ENCODE data around the gene FBXO11.

The FBXO11 gene

GRCh38 chr2:47876912-47877311 lies 29.4 kb downstream of the FBXO11 start:
- TF ChIP-seq, protein P1, sequence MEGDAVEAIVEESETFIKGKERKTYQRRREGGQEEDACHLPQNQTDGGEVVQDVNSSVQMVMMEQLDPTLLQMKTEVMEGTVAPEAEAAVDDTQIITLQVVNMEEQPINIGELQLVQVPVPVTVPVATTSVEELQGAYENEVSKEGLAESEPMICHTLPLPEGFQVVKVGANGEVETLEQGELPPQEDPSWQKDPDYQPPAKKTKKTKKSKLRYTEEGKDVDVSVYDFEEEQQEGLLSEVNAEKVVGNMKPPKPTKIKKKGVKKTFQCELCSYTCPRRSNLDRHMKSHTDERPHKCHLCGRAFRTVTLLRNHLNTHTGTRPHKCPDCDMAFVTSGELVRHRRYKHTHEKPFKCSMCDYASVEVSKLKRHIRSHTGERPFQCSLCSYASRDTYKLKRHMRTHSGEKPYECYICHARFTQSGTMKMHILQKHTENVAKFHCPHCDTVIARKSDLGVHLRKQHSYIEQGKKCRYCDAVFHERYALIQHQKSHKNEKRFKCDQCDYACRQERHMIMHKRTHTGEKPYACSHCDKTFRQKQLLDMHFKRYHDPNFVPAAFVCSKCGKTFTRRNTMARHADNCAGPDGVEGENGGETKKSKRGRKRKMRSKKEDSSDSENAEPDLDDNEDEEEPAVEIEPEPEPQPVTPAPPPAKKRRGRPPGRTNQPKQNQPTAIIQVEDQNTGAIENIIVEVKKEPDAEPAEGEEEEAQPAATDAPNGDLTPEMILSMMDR (conservative IDR thresholded peaks at IDR 0.05; ENCODE audit: low read depth, low read length), result no peak
- no peak overlapping the region for H3K4me3 ChIP-seq (ENCODE audit: low read length)
- no peak for DNase-seq (ENCODE audit: low read depth)

GRCh38 chr2:47872941-47873340 lies 33.4 kb downstream of the FBXO11 start:
- TF ChIP-seq, protein P1 (conservative IDR thresholded peaks at IDR 0.05; ENCODE audit: low read depth, low read length), result no peak
- no peak overlapping the region for H3K4me3 ChIP-seq (ENCODE audit: low read length)
- no peak for DNase-seq (ENCODE audit: low read depth)

DNA sequence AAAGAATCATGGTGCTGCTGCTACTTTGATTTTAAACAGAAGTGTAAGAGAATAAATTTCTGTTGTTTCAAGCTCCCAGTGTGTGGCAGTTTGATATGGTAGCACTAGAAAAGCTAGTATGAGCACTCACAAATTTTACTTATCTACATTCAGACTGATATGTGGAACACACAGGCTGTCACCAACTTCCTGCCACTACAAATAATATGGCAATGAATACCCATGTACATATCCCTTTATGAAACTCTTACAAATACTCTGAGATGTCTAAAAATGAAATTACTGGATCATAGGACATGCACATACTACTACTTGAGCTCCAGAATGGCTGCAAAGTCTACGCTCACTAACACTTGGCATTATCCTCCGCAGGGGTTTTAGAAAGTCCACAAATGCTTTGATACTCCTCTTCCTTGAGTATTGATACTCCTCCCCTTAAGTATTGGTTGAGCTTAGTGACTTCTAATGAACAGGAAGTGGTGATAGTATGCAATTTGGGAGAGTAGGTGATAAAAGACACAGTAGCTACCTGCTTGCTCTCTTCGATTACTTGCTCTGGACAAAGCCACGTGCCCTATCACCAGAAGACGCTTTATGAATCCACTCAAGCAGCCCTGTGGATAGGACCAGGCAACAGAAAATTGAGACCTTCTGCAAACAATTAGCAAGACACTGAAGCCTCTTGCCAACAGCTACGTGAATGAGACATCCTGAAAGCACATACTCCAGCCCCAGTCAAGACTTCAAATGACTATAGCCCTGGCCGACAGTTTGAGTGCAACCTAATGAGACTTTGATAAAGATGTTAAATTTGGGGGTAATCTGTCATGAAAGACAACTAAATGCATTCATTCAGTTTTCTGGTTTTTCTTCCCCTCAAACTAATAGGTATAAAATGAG lies 35.4 kb downstream of the FBXO11 start:
- DNase-seq (ENCODE audit: low read depth), result no peak

DNA sequence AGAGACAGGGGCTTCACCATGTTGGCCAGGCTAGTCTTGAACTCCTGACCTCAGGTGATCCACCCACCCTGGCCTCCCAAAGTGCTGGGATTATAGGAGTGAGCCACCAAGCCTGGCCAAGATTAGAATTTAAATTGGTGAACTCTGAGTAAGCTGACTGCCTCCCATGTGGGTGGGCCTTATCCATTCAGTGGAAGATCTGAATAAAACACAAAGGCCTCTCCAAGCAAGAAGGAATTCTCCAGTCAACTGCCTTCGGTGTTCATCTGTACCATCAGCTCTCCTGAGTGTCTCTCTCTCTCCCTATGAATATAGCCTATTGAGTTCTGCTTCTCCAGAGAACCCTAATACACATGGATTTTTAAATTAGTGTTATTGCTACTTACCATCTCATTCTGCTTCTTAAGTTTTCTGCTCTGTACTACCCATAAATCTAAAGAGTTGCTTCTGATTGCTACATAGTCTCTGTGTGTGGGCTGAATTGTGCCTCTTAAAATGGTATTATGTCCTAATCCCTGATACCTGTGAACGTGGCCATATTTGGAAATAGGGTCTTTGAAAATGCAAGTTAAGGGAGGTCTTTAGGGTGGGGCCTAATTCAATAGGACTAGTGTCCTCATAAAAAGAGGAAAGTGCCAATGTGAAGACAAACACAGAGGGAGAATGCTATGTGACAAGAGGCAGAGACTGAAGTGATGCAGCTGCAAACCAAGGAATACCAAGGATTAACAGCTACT lies 36.3 kb downstream of the FBXO11 start:
- no peak overlapping the region for H3K4me3 ChIP-seq (ENCODE audit: low read length)
- TF ChIP-seq, protein P1 (conservative IDR thresholded peaks at IDR 0.05; ENCODE audit: low read depth, low read length), result no peak
- no peak for DNase-seq (ENCODE audit: low read depth)

More for the DNA sequence above, 35.4 kb downstream of the FBXO11 start:
- TF ChIP-seq, protein P1 (conservative IDR thresholded peaks at IDR 0.05; ENCODE audit: low read depth, low read length), result no peak
- H3K4me3 ChIP-seq (ENCODE audit: low read length), result no peak overlapping the region

- TF ChIP-seq, protein P1 (conservative IDR thresholded peaks at IDR 0.05; ENCODE audit: low read depth, low read length), result no peak
- no peak overlapping the region for H3K4me3 ChIP-seq (ENCODE audit: low read length)
- no peak for DNase-seq (ENCODE audit: low read depth)
Measured at GRCh38 chr2:47868611-47869352, 37.5 kb downstream of the FBXO11 start.

GRCh38 chr2:47867205-47867604 lies 39.1 kb downstream of the FBXO11 start:
- peak; percentile 62 for DNase-seq (ENCODE audit: low read depth)
- no peak overlapping the region for H3K4me3 ChIP-seq (ENCODE audit: low read length)
- TF ChIP-seq, protein P1 (conservative IDR thresholded peaks at IDR 0.05; ENCODE audit: low read depth, low read length), result no peak
